ENCODE data around the gene KCTD19. TPM values are rescaled to one million over a fixed set of nuclear protein-coding genes. Genes with fewer than 3 reads are reported as not detected.

The KCTD19 gene
- total and polyA plus RNA-seq, 8 donors: 0.09 to 0.70 (median 0.49) TPM; not detected in 2

GRCh38 chr16:67252609-67253497, 73.7 kb downstream of the KCTD19 start:
- intact Hi-C loops (cut with DNase I): no loop called here
- Histone ChIP-seq H3K27me3 (no peaks in the 10 kb centered on the region), H3K4me3 (no peak overlapping the region), H3K27ac (no peak overlapping the region), H3K9me3 (no peaks in the 10 kb centered on the region), H3K36me3 (no peaks in the 10 kb centered on the region), H3K4me1 (peaks cover 0 to 7% (median 4%) of the 10 kb centered on the region in 3 donors)
- FAIRE-seq (no peak), DNase-seq (peak in 1 of 6 donors; percentile 8), ATAC-seq (no peak)
- WGBS, 2 donors: 82 to 87% methylated on average over 4 of the region's 4 CpGs
- TF ChIP-seq CTCF (IDR thresholded peaks at IDR 0.05): no peak

- ATAC-seq (no peak), DNase-seq (no peak), FAIRE-seq (no peak)
- Histone ChIP-seq H3K27ac (no peak overlapping the region), H3K4me1 (peaks cover 0 to 12% (median 8%) of the 10 kb centered on the region in 3 donors), H3K36me3 (no peaks in the 10 kb centered on the region), H3K4me3 (no peak overlapping the region), H3K9me3 (no peaks in the 10 kb centered on the region), H3K27me3 (no peaks in the 10 kb centered on the region)
- WGBS, 2 donors: 70 to 79% methylated on average over 4 of the region's 4 CpGs
- intact Hi-C loops (cut with DNase I): no loop called here
- TF ChIP-seq CTCF (IDR thresholded peaks at IDR 0.05): no peak
Measured at GRCh38 chr16:67250045-67250327, 76.6 kb downstream of the KCTD19 start.

GRCh38 chr16:67249178-67250044, 77.1 kb downstream of the KCTD19 start:
- intact Hi-C loops (cut with DNase I): no loop called here
- Histone ChIP-seq H3K4me3 (peak overlapping the region in 3 of 4 donors; percentile 24 to 97 (median 37)), H3K27me3 (no peaks in the 10 kb centered on the region), H3K9me3 (no peaks in the 10 kb centered on the region), H3K36me3 (no peaks in the 10 kb centered on the region), H3K4me1 (peaks cover 0 to 15% (median 8%) of the 10 kb centered on the region in 3 donors), H3K27ac (no peak overlapping the region)
- TF ChIP-seq CTCF (IDR thresholded peaks at IDR 0.05): no peak
- ATAC-seq (no peak), FAIRE-seq (no peak), DNase-seq (peak in 2 of 6 donors; percentile 19 to 38)
- 18 to 22% methylated on average over 22 of the region's 22 CpGs for WGBS, 2 donors

GRCh38 chr16:67248401-67249177, 78.0 kb downstream of the KCTD19 start, which contains the start of gene SLC9A5:
SLC9A5 (plus strand) TSS chr16:67248979; CDS start chr16:67249015, 36 bp downstream.
- WGBS, 2 donors: 0 to 1% methylated on average over 57 to 75 of the region's 75 CpGs
- Histone ChIP-seq H3K36me3 (no peaks in the 10 kb centered on the region), H3K27ac (no peak within 1 kb of the TSS), H3K4me1 (peaks cover 0 to 18% (median 8%) of the 10 kb centered on the region in 3 donors), H3K4me3 (peak within 1 kb of the TSS; percentile 18 to 97 (median 50)), H3K9me3 (no peaks in the 10 kb centered on the region), H3K27me3 (no peaks in the 10 kb centered on the region)
- DNase-seq: peak in 4 of 6 donors; percentile 43 to 83 (median 60)
- TF ChIP-seq CTCF (IDR thresholded peaks at IDR 0.05): no peak
- FAIRE-seq: no peak
- intact Hi-C loops (cut with DNase I): no loop called here
- no peak for ATAC-seq

Data from pancreas (tissue), 10 donors.